ENCODE results near the gene CENPM.

CENPM gene

DNA sequence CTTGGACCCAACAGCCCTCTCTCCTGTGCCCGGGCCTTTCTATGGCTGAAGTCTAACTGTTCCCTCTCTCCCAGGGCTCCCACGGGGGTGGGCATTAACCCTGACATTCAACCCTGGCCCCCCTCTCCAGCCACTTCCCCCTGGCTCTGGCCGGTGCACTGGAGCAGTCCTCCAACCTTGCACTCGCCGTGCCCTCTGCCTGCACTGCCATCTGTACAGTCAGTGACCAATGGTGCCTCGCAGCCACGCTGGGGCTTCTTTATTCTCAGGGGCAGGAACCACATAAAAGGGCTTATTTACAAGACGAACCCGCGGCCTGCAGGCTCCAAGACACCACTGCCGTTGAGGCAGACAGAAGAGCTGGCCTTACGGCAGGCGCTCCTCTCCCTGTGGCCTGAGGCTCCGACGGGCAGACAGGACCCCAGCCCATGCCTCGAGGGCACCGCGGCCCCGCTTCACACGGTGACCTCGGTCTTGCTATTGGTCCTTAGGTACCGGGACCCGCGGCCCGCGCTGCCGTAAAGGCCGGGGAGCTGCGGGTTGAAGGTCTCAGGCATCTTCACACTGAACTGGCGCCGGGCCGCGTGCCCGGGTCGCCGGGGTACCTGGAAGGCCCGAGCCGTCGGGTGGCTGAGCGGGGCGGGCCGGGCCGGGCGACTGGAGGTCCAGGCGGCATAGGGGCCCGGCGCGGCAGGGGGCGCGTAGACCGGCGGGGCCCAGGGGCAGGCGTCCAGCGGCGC is 37.5 kb downstream of the CENPM start:
- H3K4me3 ChIP-seq (replicated peaks; ENCODE audit: low read depth, low read length), result no peak overlapping the region
- H3K27me3 ChIP-seq (replicated peaks; ENCODE audit: control insufficient read depth, insufficient read depth, low read length), result peaks cover 2% of the 10 kb centered on the region; the same call in 1 of the 2 replicates
- peaks cover 24% of the 10 kb centered on the region for H3K36me3 ChIP-seq (ENCODE audit: control insufficient read depth, insufficient read depth, low read length)
- peak; percentile 41 for DNase-seq (ENCODE audit: extremely low read depth, insufficient read length)
- TF ChIP-seq, protein P1, sequence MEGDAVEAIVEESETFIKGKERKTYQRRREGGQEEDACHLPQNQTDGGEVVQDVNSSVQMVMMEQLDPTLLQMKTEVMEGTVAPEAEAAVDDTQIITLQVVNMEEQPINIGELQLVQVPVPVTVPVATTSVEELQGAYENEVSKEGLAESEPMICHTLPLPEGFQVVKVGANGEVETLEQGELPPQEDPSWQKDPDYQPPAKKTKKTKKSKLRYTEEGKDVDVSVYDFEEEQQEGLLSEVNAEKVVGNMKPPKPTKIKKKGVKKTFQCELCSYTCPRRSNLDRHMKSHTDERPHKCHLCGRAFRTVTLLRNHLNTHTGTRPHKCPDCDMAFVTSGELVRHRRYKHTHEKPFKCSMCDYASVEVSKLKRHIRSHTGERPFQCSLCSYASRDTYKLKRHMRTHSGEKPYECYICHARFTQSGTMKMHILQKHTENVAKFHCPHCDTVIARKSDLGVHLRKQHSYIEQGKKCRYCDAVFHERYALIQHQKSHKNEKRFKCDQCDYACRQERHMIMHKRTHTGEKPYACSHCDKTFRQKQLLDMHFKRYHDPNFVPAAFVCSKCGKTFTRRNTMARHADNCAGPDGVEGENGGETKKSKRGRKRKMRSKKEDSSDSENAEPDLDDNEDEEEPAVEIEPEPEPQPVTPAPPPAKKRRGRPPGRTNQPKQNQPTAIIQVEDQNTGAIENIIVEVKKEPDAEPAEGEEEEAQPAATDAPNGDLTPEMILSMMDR (IDR thresholded peaks at IDR 0.05; ENCODE audit: insufficient read depth, low read length, poor library complexity, severe bottlenecking), result no peak

- peak; percentile 25 for DNase-seq (ENCODE audit: extremely low read depth, insufficient read length)
- H3K27me3 ChIP-seq (replicated peaks; ENCODE audit: control insufficient read depth, insufficient read depth, low read length), result peaks cover 2% of the 10 kb centered on the region; the same call in 1 of the 2 replicates
- H3K36me3 ChIP-seq (ENCODE audit: control insufficient read depth, insufficient read depth, low read length), result peaks cover 26% of the 10 kb centered on the region
- H3K4me3 ChIP-seq (replicated peaks; ENCODE audit: low read depth, low read length), result no peak overlapping the region
- TF ChIP-seq, protein P1 (IDR thresholded peaks at IDR 0.05; ENCODE audit: insufficient read depth, low read length, poor library complexity, severe bottlenecking), result no peak
These were observed 38.3 kb downstream of the CENPM start for GRCh38 chr22:41908411-41909309.

GRCh38 chr22:41907436-41908401 is 39.2 kb downstream of the CENPM start:
- TF ChIP-seq, protein P1 (IDR thresholded peaks at IDR 0.05; ENCODE audit: insufficient read depth, low read length, poor library complexity, severe bottlenecking), result no peak
- DNase-seq (ENCODE audit: extremely low read depth, insufficient read length), result peak; percentile 19
- H3K4me3 ChIP-seq (replicated peaks; ENCODE audit: low read depth, low read length), result no peak overlapping the region
- H3K36me3 ChIP-seq (ENCODE audit: control insufficient read depth, insufficient read depth, low read length), result peaks cover 29% of the 10 kb centered on the region
- H3K27me3 ChIP-seq (replicated peaks; ENCODE audit: control insufficient read depth, insufficient read depth, low read length), result no peaks in the 10 kb centered on the region

DNA sequence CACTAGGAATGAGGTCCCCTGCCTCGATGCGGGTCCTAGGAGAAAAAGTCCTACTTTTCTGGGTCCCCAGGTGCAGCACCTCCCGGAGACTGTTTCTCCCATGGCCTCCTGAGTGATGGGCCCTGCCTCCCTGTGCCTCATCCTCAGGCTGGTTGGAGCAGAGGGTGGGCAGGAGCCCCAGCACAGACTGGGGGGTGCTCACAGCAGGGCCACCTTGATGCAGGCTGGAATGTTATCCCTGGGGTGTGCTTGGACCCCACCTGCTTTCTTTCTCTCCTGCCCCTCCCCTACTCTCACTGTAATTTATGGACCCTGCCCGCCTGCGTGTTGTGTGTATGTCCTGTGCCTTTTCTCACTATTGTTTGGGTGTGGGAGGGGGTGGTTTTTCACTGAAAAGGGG is 40.1 kb downstream of the CENPM start:
- peaks cover 37% of the 10 kb centered on the region for H3K36me3 ChIP-seq (ENCODE audit: control insufficient read depth, insufficient read depth, low read length)
- TF ChIP-seq, protein P1 (IDR thresholded peaks at IDR 0.05; ENCODE audit: insufficient read depth, low read length, poor library complexity, severe bottlenecking), result no peak
- no peak for DNase-seq (ENCODE audit: extremely low read depth, insufficient read length)
- H3K27me3 ChIP-seq (replicated peaks; ENCODE audit: control insufficient read depth, insufficient read depth, low read length), result no peaks in the 10 kb centered on the region
- no peak overlapping the region for H3K4me3 ChIP-seq (replicated peaks; ENCODE audit: low read depth, low read length)

Measured in GM06990 (cell line).